Rectal smooth muscle tissue (tissue), 1 donor: Measurements from ENCODE around the gene COL26A1.

Experiments
- H3K27ac ChIP-seq: one replicate; pipeline ENCODE4 v1.7.0; 2013; ENCODE audit warnings: low read depth, low read length, inconsistent platforms
- H3K27me3 ChIP-seq: one replicate; pipeline ENCODE4 v1.7.0; 2013; ENCODE audit warnings: low read length; ENCODE audit not compliant: control insufficient read depth, insufficient read depth
- H3K36me3 ChIP-seq: one replicate; pipeline ENCODE4 v1.7.0; 2013; ENCODE audit warnings: low read length; ENCODE audit not compliant: control insufficient read depth, insufficient read depth
- H3K4me1 ChIP-seq: one replicate; pipeline ENCODE4 v1.7.0; 2013; ENCODE audit warnings: low read length; ENCODE audit not compliant: control insufficient read depth, insufficient read depth
- H3K4me3 ChIP-seq: one replicate; pipeline ENCODE4 v1.7.0; 2013; ENCODE audit warnings: low read length
- H3K9ac ChIP-seq: one replicate; pipeline ENCODE4 v1.7.0; 2013; ENCODE audit warnings: low read length

COL26A1 gene

GRCh38 chr7:101538596-101539459 is 176.2 kb downstream of the COL26A1 start:
- H3K9ac ChIP-seq = no peak overlapping the region
- no peak overlapping the region for H3K4me3 ChIP-seq
- no peak overlapping the region for H3K27ac ChIP-seq
- H3K4me1 ChIP-seq = peaks cover 3% of the 10 kb centered on the region
- H3K27me3 ChIP-seq = no peaks in the 10 kb centered on the region
- no peaks in the 10 kb centered on the region for H3K36me3 ChIP-seq

GRCh38 chr7:101539784-101540183 is 177.1 kb downstream of the COL26A1 start:
- Histone ChIP-seq H3K4me3 (no peak overlapping the region), H3K9ac (no peak overlapping the region), H3K4me1 (peaks cover 3% of the 10 kb centered on the region), H3K27me3 (no peaks in the 10 kb centered on the region), H3K36me3 (no peaks in the 10 kb centered on the region), H3K27ac (no peak overlapping the region)

GRCh38 chr7:101542527-101543241 is 180.0 kb downstream of the COL26A1 start:
- Histone ChIP-seq H3K27ac (no peak overlapping the region), H3K9ac (no peak overlapping the region), H3K36me3 (no peaks in the 10 kb centered on the region), H3K27me3 (peaks cover 4% of the 10 kb centered on the region), H3K4me3 (no peak overlapping the region), H3K4me1 (peaks cover 3% of the 10 kb centered on the region)

- no peak overlapping the region for H3K4me3 ChIP-seq
- H3K27me3 ChIP-seq = peaks cover 4% of the 10 kb centered on the region
- peaks cover 3% of the 10 kb centered on the region for H3K4me1 ChIP-seq
- H3K9ac ChIP-seq = no peak overlapping the region
- H3K36me3 ChIP-seq = no peaks in the 10 kb centered on the region
- no peak overlapping the region for H3K27ac ChIP-seq
These were observed 180.6 kb downstream of the COL26A1 start for GRCh38 chr7:101543242-101543766.

GRCh38 chr7:101543846-101544245 is 181.2 kb downstream of the COL26A1 start:
- no peaks in the 10 kb centered on the region for H3K36me3 ChIP-seq
- H3K4me1 ChIP-seq = no peaks in the 10 kb centered on the region
- no peak overlapping the region for H3K4me3 ChIP-seq
- H3K27ac ChIP-seq = no peak overlapping the region
- H3K9ac ChIP-seq = no peak overlapping the region
- peaks cover 4% of the 10 kb centered on the region for H3K27me3 ChIP-seq

- no peaks in the 10 kb centered on the region for H3K4me1 ChIP-seq
- no peaks in the 10 kb centered on the region for H3K36me3 ChIP-seq
- no peak overlapping the region for H3K27ac ChIP-seq
- H3K27me3 ChIP-seq = peaks cover 4% of the 10 kb centered on the region
- H3K4me3 ChIP-seq = no peak overlapping the region
- no peak overlapping the region for H3K9ac ChIP-seq
These were observed 182.9 kb downstream of the COL26A1 start for GRCh38 chr7:101545441-101546190.

GRCh38 chr7:101546308-101546936 is 183.7 kb downstream of the COL26A1 start:
- no peaks in the 10 kb centered on the region for H3K4me1 ChIP-seq
- no peak overlapping the region for H3K27ac ChIP-seq
- H3K9ac ChIP-seq = no peak overlapping the region
- no peak overlapping the region for H3K4me3 ChIP-seq
- peaks cover 4% of the 10 kb centered on the region for H3K27me3 ChIP-seq
- no peaks in the 10 kb centered on the region for H3K36me3 ChIP-seq

- no peaks in the 10 kb centered on the region for H3K4me1 ChIP-seq
- no peaks in the 10 kb centered on the region for H3K36me3 ChIP-seq
- peaks cover 4% of the 10 kb centered on the region for H3K27me3 ChIP-seq
These were observed 184.6 kb downstream of the COL26A1 start for GRCh38 chr7:101547022-101547915.

GRCh38 chr7:101547916-101548661 is 185.4 kb downstream of the COL26A1 start:
- Histone ChIP-seq H3K36me3 (no peaks in the 10 kb centered on the region), H3K9ac (no peak overlapping the region), H3K4me3 (no peak overlapping the region), H3K4me1 (no peaks in the 10 kb centered on the region), H3K27me3 (peaks cover 4% of the 10 kb centered on the region), H3K27ac (no peak overlapping the region)

More at GRCh38 chr7:101547022-101547915, 184.6 kb downstream of the COL26A1 start:
- no peak overlapping the region for H3K9ac ChIP-seq
- H3K27ac ChIP-seq = no peak overlapping the region
- no peak overlapping the region for H3K4me3 ChIP-seq

- peaks cover 4% of the 10 kb centered on the region for H3K27me3 ChIP-seq
- no peaks in the 10 kb centered on the region for H3K36me3 ChIP-seq
- no peak overlapping the region for H3K9ac ChIP-seq
- H3K4me3 ChIP-seq = no peak overlapping the region
- H3K27ac ChIP-seq = no peak overlapping the region
- H3K4me1 ChIP-seq = no peaks in the 10 kb centered on the region
These were observed 187.1 kb downstream of the COL26A1 start for GRCh38 chr7:101549734-101550133.
